Endometrial microvascular endothelial cells (primary cell): ENCODE measurements around the gene TAAR8. TPM values are rescaled to one million over a fixed set of nuclear protein-coding genes. Genes with fewer than 3 reads are reported as not detected.

Experiments used
- total RNA-seq: library from RNA; depleted of rRNA; stranded (reverse); fragments of >200 nt; gene quantifications from one replicate; pipeline ENCODE4 v1.2.3, GENCODE V29; 2015; ENCODE audit errors: inconsistent ontology term

Gene TAAR8
- total RNA-seq, 1 donor from 2014 or later, result not detected

Other genes with a start within 250 kb of the TAAR8 start
- gene MOXD1, start 151.2 kb upstream of the TAAR8 start, total RNA-seq, result not detected
- 18.7 TPM for gene STX7, start 39.6 kb upstream of the TAAR8 start, total RNA-seq
- gene TAAR9, start 14.4 kb upstream of the TAAR8 start, total RNA-seq, result not detected
- gene TAAR6, start 17.6 kb downstream of the TAAR8 start, total RNA-seq, result not detected
- not detected for gene TAAR5, start 37.1 kb downstream of the TAAR8 start, total RNA-seq
- not detected for gene TAAR2, start 71.6 kb downstream of the TAAR8 start, total RNA-seq
- not detected for gene TAAR1, start 106.5 kb downstream of the TAAR8 start, total RNA-seq
- 0.09 TPM for gene VNN1, start 161.4 kb downstream of the TAAR8 start, total RNA-seq
- not detected for gene VNN2, start 205.2 kb downstream of the TAAR8 start, total RNA-seq
- gene SLC18B1, start 246.0 kb downstream of the TAAR8 start, total RNA-seq, result 14.3 TPM